ENCODE data around the gene C13orf46.
"Not testable (repeated sequence)": the region's sequence is repeated elsewhere in the genome, so short reads cannot be mapped to it uniquely, and the experiment has no call there.

DNA sequence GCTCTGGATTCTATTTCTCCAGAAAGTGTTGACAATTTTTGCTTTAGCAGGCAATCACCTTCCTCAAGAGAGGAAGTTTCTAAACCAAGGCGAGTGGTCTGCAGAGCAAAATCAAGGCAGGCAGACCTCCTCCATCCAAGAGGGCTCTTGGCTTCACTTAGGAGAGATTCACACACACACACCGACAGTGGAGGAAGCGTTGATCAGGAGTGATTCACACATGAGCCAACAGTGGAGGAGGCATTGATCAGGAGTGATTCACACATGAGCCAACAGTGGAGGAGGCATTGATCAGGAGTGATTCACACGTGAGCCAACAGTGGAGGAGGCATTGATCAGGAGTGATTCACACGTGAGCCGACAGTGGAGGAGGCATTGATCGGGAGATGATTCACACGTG is 60.5 kb downstream of the C13orf46 start:
- TF ChIP-seq YY1 (IDR thresholded peaks at IDR 0.05; ENCODE audit: insufficient read depth, insufficient read length); SUZ12 (IDR thresholded peaks at IDR 0.05; ENCODE audit: extremely low read depth, insufficient read depth, insufficient read length); ZNF274 (IDR thresholded peaks at IDR 0.05; ENCODE audit: low read depth, low read length): not testable (repeated sequence)
